ENCODE results near the gene HASPIN. TPM values are rescaled to one million over a fixed set of nuclear protein-coding genes. Genes with fewer than 3 reads are reported as not detected.

HASPIN gene
- 1 to 10 TPM in 1 of 4 donors, under 1 TPM in 3; 0.20 to 1.3 (median 0.24) TPM for total RNA-seq

- no peaks in the 10 kb centered on the region for H3K27me3 ChIP-seq
- intact Hi-C loops (cut with DNase I; ENCODE audit: low total_unique reads): loop anchor here (2.0 to 5.0 kb wide), 2 partner anchors 41 to 83 kb away; no protein-coding TSS in a partner anchor
Measured at GRCh38 chr17:3723556-3724377, at the start of gene HASPIN. HASPIN (plus strand) TSS chr17:3723903; CDS start chr17:3723936, 33 bp downstream.

GRCh38 chr17:3675886-3676285 is 47.8 kb upstream of the HASPIN start:
- H3K4me3 ChIP-seq: no peak overlapping the region
- no peak for DNase-seq
- ATAC-seq: no peak
- no peaks in the 10 kb centered on the region for H3K4me1 ChIP-seq
- H3K9me3 ChIP-seq: no peaks in the 10 kb centered on the region
- no peaks in the 10 kb centered on the region for H3K27me3 ChIP-seq
- intact Hi-C loops (cut with DNase I; ENCODE audit: low total_unique reads): no loop called here
- H3K27ac ChIP-seq: no peak overlapping the region
- in situ Hi-C loops (cut with MboI; ENCODE audit: low sequenced_read_pairs in 4 of 4): no loop called here
- H3K36me3 ChIP-seq: peaks cover 0 to 15% of the 10 kb centered on the region in 2 donors
- TF ChIP-seq CTCF (IDR thresholded peaks at IDR 0.05 in 4 of 5, conservative IDR thresholded peaks at IDR 0.05 in 1 of 5): no peak
- TF ChIP-seq POLR2A (IDR thresholded peaks at IDR 0.05): no peak

More at GRCh38 chr17:3723556-3724377, at the start of gene HASPIN:
- H3K9me3 ChIP-seq: no peaks in the 10 kb centered on the region
- peak; percentile 70 to 81 for DNase-seq
- peaks cover 0 to 1% of the 10 kb centered on the region in 2 donors for H3K36me3 ChIP-seq
- H3K4me3 ChIP-seq: peak within 1 kb of the TSS; percentile 90 to 98 (median 92)
- peak; percentile 85 to 89 for ATAC-seq
- peak; percentile 66 for TF ChIP-seq POLR2A (IDR thresholded peaks at IDR 0.05)
- peak; percentile 30 to 57 (median 36) for TF ChIP-seq CTCF (IDR thresholded peaks at IDR 0.05 in 4 of 5, conservative IDR thresholded peaks at IDR 0.05 in 1 of 5)
- H3K4me1 ChIP-seq: peaks cover 16 to 26% of the 10 kb centered on the region in 2 donors
- H3K27ac ChIP-seq: peak within 1 kb of the TSS; percentile 92 to 96 (median 92)
- in situ Hi-C loops (cut with MboI; ENCODE audit: low sequenced_read_pairs in 4 of 4): no loop called here

- H3K9me3 ChIP-seq: no peaks in the 10 kb centered on the region
- H3K36me3 ChIP-seq: peaks cover 0 to 24% of the 10 kb centered on the region in 2 donors
- intact Hi-C loops (cut with DNase I; ENCODE audit: low total_unique reads) (no loop called here), in situ Hi-C loops (cut with MboI; ENCODE audit: low sequenced_read_pairs in 4 of 4) (no loop called here)
- no peaks in the 10 kb centered on the region for H3K4me1 ChIP-seq
- peak in 1 of 2 donors; percentile 48 for ATAC-seq
- peak in 1 of 2 donors; percentile 43 for DNase-seq
- H3K4me3 ChIP-seq: no peak overlapping the region
- no peaks in the 10 kb centered on the region for H3K27me3 ChIP-seq
- H3K27ac ChIP-seq: peak overlapping the region in 2 of 4 donors; percentile 40 to 55
- TF ChIP-seq POLR2A (IDR thresholded peaks at IDR 0.05): no peak
Measured at GRCh38 chr17:3678095-3678820, 45.4 kb upstream of the HASPIN start.

- intact Hi-C loops (cut with DNase I; ENCODE audit: low total_unique reads): no loop called here
- H3K27me3 ChIP-seq: no peaks in the 10 kb centered on the region
- peak overlapping the region in 2 of 4 donors; percentile 40 to 55 for H3K27ac ChIP-seq
- no peaks in the 10 kb centered on the region for H3K9me3 ChIP-seq
- TF ChIP-seq POLR2A (IDR thresholded peaks at IDR 0.05): no peak
- no peak for TF ChIP-seq CTCF (IDR thresholded peaks at IDR 0.05 in 4 of 5, conservative IDR thresholded peaks at IDR 0.05 in 1 of 5)
- no peaks in the 10 kb centered on the region for H3K4me1 ChIP-seq
- in situ Hi-C loops (cut with MboI; ENCODE audit: low sequenced_read_pairs in 4 of 4): no loop called here
- DNase-seq: no peak
- peaks cover 0 to 24% of the 10 kb centered on the region in 2 donors for H3K36me3 ChIP-seq
- H3K4me3 ChIP-seq: no peak overlapping the region
- ATAC-seq: no peak
Measured at GRCh38 chr17:3678821-3679530, 44.7 kb upstream of the HASPIN start.
